SH-SY5Y (cell line): ENCODE results near the gene NCKAP5.

Experiments used
- GATA2 ChIP-seq: IDR thresholded peaks from 2 replicates; pipeline ENCODE4 v1.6.1; 2011; ENCODE audit warnings: mild to moderate bottlenecking, low read depth, low read length
- GATA3 ChIP-seq: IDR thresholded peaks from 2 replicates; pipeline ENCODE4 v1.6.1; 2011; ENCODE audit warnings: low read depth, mild to moderate bottlenecking, low read length, moderate library complexity

GRCh38 chr2:133124446-133124845 lies 443.8 kb downstream of the NCKAP5 start:
- TF ChIP-seq GATA2 (no peak), GATA3 (no peak)
